Measurements from ENCODE around the gene PLCB4. TPM values are rescaled to one million over a fixed set of nuclear protein-coding genes. Genes with fewer than 3 reads are reported as not detected.

Gene PLCB4
- total RNA-seq, 1 donor from 2014 or later, result 20.6 TPM

- no peak for DNase-seq (ENCODE audit: low spot score)
- H3K36me3 Mint-ChIP-seq, result peaks cover 12% of the 10 kb centered on the region
- no peak overlapping the region for H3K27ac ChIP-seq
- no peaks in the 10 kb centered on the region for H3K4me1 ChIP-seq
- TF ChIP-seq EZH2phosphoT487 (IDR thresholded peaks at IDR 0.05) (no peak), EZH2 (IDR thresholded peaks at IDR 0.05) (no peak), CTCF (IDR thresholded peaks at IDR 0.05) (no peak)
- H3K27ac Mint-ChIP-seq, result no peak overlapping the region
- H3K4me3 ChIP-seq, result no peak overlapping the region
- H3K9me3 ChIP-seq (ENCODE audit: low read depth), result no peaks in the 10 kb centered on the region
- no peaks in the 10 kb centered on the region for H4K20me1 ChIP-seq (ENCODE audit: low read depth)
- H3K27me3 Mint-ChIP-seq (ENCODE audit: insufficient read depth, low read depth), result no peaks in the 10 kb centered on the region
- no peak overlapping the region for H3K9ac ChIP-seq
- H3K4me1 Mint-ChIP-seq, result no peaks in the 10 kb centered on the region
- H2AFZ ChIP-seq (replicated peaks), result no peak overlapping the region
- H3K4me3 Mint-ChIP-seq, result no peak overlapping the region
- H3K9me3 Mint-ChIP-seq, result no peaks in the 10 kb centered on the region
- no peaks in the 10 kb centered on the region for H3K36me3 ChIP-seq
- H3K4me2 ChIP-seq, result no peak overlapping the region
- no peaks in the 10 kb centered on the region for H3F3A ChIP-seq (ENCODE audit: low read depth)
- no peaks in the 10 kb centered on the region for H3K79me2 ChIP-seq (ENCODE audit: low read depth)
- no peaks in the 10 kb centered on the region for H3K27me3 ChIP-seq
Measured at GRCh38 chr20:9408422-9409300, 339.8 kb downstream of the PLCB4 start.

DNA sequence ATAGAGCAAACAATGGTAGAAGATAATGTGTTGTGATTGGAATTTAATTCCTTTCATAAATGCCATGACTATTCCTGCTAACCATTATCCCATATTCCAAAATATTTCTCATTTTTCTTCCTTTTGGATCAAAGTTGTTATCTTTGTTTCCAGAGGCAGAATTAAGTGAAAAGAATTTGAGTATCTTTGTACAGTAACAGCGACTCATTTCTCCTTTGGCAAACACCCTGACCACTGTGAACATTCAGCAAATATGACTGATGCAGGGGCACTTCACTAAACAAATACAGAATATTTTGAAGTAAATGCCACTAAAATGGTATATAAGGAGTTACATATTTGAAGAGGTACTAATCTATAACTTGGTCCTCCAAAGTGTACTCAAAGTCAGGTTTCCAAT, 340.5 kb downstream of the PLCB4 start:
- H3K27ac Mint-ChIP-seq, result no peak overlapping the region
- Histone ChIP-seq H3K27ac (no peak overlapping the region), H3K9ac (no peak overlapping the region), H3K9me3 (ENCODE audit: low read depth) (no peaks in the 10 kb centered on the region), H3K79me2 (ENCODE audit: low read depth) (no peaks in the 10 kb centered on the region), H3K4me2 (no peak overlapping the region), H3K4me3 (no peak overlapping the region), H4K20me1 (ENCODE audit: low read depth) (no peaks in the 10 kb centered on the region), H3F3A (ENCODE audit: low read depth) (no peaks in the 10 kb centered on the region), H3K36me3 (no peaks in the 10 kb centered on the region), H3K27me3 (no peaks in the 10 kb centered on the region), H3K4me1 (no peaks in the 10 kb centered on the region), H2AFZ (replicated peaks) (no peak overlapping the region)
- no peak overlapping the region for H3K4me3 Mint-ChIP-seq
- H3K36me3 Mint-ChIP-seq, result peaks cover 12% of the 10 kb centered on the region
- H3K4me1 Mint-ChIP-seq, result no peaks in the 10 kb centered on the region
- no peaks in the 10 kb centered on the region for H3K27me3 Mint-ChIP-seq (ENCODE audit: insufficient read depth, low read depth)
- TF ChIP-seq EZH2phosphoT487 (IDR thresholded peaks at IDR 0.05) (no peak), CTCF (IDR thresholded peaks at IDR 0.05) (no peak), EZH2 (IDR thresholded peaks at IDR 0.05) (no peak)
- no peaks in the 10 kb centered on the region for H3K9me3 Mint-ChIP-seq
- no peak for DNase-seq (ENCODE audit: low spot score)

DNA sequence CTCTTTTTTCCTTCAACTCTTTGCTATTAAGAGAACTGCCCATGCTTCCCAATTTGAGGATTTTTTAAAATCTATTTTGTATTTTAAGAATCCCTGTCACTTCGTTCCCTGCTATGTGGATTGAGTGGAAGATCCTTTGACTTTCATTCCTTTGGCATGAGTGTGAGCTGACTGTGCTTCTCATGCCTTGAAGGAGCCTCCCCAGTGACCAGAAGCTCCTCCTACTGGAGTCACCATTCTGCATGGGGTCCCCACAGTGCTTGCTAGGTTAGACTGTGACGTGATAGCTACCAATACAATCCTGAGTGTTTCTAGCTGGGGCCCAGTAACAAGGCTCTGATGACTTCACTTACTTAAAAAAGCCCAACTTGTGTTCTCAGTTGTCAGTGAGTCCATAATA, 341.1 kb downstream of the PLCB4 start:
- no peaks in the 10 kb centered on the region for H3K27me3 Mint-ChIP-seq (ENCODE audit: insufficient read depth, low read depth)
- H3K27ac Mint-ChIP-seq, result no peak overlapping the region
- Histone ChIP-seq H3K36me3 (no peaks in the 10 kb centered on the region), H4K20me1 (ENCODE audit: low read depth) (no peaks in the 10 kb centered on the region), H3K4me1 (no peaks in the 10 kb centered on the region), H3K27me3 (no peaks in the 10 kb centered on the region), H3K9ac (no peak overlapping the region), H3F3A (ENCODE audit: low read depth) (no peaks in the 10 kb centered on the region), H3K9me3 (ENCODE audit: low read depth) (no peaks in the 10 kb centered on the region), H3K4me2 (no peak overlapping the region), H3K27ac (no peak overlapping the region), H2AFZ (replicated peaks) (no peak overlapping the region), H3K79me2 (ENCODE audit: low read depth) (no peaks in the 10 kb centered on the region), H3K4me3 (no peak overlapping the region)
- no peak for TF ChIP-seq EZH2phosphoT487 (IDR thresholded peaks at IDR 0.05)
- no peak for TF ChIP-seq EZH2 (IDR thresholded peaks at IDR 0.05)
- no peak for TF ChIP-seq CTCF (IDR thresholded peaks at IDR 0.05)
- no peaks in the 10 kb centered on the region for H3K9me3 Mint-ChIP-seq
- no peaks in the 10 kb centered on the region for H3K4me1 Mint-ChIP-seq
- H3K36me3 Mint-ChIP-seq, result peaks cover 12% of the 10 kb centered on the region
- DNase-seq (ENCODE audit: low spot score), result no peak
- H3K4me3 Mint-ChIP-seq, result no peak overlapping the region
